Stimulated activated CD8-positive, alpha-beta memory T cell treated with anti-CD3 and anti-CD28 coated beads, Interleukin-4, amount 100 ng/mL, for 48 hours (primary cell): ENCODE results near the gene HSPA1L.
"Not testable (repeated sequence)": the region's sequence is repeated elsewhere in the genome, so short reads cannot be mapped to it uniquely, and the experiment has no call there.

Experiments used
- DNase-seq: peaks from one replicate; pipeline ENCODE4 v3.0.0-alpha.2; 2020

HSPA1L gene

DNA sequence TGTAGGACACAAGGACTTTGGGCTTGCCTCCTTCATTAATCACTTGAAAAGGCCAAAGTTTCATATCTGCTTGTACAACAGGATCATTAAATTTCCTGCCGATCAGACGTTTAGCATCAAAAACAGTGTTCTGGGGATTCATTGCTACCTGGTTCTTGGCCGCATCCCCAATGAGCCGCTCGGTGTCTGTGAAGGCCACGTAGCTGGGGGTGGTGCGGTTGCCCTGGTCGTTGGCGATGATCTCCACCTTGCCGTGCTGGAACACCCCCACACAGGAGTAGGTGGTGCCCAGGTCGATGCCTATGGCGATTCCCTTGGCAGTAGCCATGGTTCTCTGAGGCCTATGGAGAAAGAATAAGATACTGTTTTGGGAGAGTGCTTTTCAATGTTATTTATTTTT lies 3.4 kb downstream of the HSPA1L start:
- DNase-seq = no peak

DNA sequence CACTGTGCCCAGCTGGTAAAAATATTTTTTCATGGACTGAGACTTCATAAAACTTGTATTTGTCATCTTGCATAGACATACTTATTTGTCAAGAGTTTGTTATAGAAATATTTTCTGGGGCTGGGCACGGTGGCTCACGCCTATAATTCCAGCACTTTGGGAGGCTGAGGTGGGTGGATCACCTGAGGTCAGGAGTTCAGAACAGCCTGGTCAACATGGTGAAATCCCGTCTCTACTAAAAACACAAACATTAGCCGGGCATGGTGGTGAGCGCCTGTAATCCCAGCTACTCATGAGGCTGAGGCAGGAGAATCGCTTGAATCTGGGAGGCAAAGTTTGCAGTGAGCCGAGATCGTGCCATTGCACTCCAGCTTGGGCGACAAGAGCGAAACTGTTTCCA lies 6.5 kb downstream of the HSPA1L start:
- DNase-seq = not testable (repeated sequence)

DNA sequence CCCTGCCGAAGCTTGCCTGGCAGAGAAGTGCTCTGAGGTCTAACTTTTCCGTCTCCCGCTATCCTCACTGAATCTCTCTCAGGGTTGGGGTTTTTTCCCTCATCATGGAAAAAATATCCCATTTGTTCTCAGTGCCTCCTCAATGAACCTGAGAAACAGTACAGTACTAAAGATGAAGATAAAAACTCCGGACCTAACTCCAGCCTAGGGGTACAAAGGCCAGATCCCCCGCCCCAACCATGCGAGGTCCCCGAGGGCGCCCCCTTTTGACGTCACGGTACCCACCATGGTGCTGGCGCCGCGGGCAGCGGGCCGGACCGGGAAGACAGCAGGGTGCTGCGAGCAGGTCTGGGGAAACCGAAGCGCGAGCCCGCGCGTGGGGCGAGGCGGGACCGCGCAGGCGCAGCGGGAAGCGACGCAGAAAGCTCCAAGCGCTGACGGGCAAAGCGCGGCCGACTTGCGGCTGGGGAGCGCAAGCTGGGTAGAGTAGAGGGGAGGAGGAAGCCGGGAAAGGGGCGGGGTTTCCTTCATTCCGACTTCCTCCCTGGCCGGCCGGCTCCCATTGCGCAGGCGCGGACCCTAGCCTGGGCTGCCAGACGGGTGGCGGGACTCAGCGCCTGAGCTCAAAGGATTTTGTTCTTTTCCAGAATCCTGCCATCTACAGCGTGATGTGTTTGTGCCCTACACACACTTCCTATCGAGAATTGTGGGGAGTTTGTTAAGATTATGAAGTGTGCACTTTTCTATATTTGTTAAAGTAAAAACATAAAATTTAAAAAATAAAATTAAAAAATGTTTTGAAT lies 8.4 kb downstream of the HSPA1L start, which contains the start of gene LSM2:
LSM2 (minus strand) TSS at position 497 of the 803 bp plus-strand sequence; CDS start at position 288, 209 bp downstream.
- DNase-seq = peak; percentile 97

DNA sequence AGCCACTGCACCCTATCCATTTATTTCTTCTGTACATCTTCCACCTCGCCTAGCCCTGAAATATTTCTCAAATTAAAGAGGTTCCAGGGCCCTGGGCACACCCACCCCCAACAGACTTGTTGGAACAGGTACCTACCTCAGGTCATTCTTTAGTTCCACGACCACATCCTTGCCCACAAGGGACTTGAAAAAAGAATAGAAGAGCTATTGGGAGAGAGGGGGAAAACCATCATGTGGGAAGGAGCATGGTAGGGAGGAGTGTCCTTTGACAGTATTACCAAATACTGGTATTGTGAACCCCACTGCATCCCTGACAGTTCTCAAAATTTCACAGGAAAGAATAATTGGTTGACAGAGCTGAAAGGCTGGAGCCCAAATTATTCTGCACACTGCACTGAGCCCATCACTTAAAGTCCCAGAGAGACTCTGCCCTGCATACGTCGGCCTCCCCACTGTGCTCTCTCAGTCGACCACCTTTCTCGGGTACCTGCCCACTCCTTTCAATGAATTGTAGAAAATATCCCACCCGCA lies 9.1 kb downstream of the HSPA1L start:
- DNase-seq = peak; percentile 45

DNA sequence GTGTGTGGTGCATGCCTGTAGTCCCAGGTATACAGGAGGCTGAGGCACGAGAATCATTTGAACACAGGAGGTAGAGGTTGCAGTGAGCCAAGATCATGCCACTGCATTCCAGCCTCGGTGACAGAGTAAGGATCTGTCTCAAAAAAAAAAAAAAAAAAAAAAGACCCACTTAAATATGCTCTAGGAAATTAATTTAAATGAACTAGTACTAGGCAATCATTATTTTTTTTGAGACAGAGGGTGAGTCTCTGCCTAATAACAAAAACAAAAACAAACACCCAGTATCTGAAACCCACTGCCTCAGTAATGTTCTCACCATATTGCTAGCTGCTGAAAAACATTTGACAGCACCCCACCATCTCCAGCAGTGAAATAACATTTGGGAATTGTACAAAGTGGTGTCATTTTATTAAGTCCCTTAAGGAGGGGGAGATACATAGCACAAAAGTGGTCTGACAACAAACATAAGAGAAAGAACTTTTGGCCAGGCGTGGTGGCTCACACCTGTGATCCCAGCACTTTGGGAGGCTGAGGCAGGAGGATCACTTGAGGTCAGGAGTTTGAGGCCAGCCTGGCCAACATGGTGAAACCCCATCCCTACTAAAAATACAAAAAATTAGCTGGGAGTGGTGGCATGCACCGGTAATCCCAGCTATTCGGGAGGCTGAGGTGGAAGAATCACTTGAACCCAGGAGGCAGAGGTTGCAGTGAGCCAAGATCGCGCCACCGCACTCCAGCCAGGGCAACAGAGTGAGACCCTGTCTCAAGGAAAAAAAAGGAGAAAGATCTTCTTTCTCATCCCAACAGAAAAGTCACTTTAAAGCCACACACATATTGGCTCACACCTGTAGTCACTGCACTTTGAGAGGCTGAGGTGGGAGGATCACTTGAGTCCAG lies 13.8 kb downstream of the HSPA1L start:
- DNase-seq = not testable (repeated sequence)

DNA sequence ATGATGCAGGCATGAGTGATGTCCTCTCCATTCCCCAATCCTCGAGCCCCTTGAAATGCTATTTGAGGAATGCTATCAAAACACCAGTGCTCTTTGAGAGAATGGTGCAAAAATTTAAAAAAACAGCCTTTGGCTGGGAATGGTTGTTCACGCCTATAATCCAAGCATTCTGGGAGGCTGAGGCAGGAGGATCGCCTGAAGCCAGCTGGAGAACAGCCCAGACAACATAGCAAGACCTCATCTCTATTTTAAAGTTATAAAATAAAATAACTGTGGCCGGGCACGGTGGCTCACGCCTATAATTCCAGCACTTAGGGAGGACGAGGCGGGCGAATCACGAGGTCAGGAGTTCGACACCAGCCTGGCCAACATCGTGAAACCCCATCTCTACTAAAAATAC lies 15.3 kb downstream of the HSPA1L start:
- no peak for DNase-seq

DNA sequence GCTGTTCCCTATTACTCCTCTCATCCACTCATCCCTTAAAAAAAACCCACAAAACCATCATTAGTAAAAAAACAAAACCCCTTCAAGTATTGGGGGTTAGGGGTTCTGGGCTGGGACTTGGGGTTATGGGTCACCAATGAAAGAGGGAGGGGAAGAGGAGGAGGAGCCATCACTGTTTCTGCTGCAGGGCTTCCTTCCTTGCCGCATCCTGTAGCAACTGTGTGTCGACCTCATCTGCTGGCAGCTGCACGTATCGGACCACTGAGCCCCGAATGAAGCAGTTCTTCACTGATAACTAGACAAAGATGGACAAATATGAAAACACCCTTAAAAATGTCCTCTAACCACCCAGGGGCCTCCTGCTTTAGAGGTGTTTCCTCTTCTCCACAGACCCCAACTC lies 17.5 kb downstream of the HSPA1L start:
- DNase-seq = no peak

DNA sequence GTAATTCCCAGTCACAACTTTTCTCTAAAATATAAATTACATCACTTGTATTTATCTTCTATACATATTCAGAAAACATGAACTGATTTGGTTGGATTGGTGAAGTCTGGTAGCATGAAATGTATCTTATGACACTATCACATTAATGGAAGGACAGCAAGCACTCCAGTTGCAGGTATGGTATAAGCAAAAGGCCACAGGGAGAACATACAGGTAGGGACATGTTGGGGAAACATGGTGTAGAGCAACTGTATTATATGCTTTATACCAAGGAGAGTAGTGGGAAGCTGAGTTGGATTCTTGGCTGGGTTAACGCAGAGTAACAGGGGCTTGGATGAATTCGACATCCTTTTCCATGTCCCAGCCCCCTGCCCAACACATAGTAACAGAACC lies 18.1 kb downstream of the HSPA1L start:
- no peak for DNase-seq

DNA sequence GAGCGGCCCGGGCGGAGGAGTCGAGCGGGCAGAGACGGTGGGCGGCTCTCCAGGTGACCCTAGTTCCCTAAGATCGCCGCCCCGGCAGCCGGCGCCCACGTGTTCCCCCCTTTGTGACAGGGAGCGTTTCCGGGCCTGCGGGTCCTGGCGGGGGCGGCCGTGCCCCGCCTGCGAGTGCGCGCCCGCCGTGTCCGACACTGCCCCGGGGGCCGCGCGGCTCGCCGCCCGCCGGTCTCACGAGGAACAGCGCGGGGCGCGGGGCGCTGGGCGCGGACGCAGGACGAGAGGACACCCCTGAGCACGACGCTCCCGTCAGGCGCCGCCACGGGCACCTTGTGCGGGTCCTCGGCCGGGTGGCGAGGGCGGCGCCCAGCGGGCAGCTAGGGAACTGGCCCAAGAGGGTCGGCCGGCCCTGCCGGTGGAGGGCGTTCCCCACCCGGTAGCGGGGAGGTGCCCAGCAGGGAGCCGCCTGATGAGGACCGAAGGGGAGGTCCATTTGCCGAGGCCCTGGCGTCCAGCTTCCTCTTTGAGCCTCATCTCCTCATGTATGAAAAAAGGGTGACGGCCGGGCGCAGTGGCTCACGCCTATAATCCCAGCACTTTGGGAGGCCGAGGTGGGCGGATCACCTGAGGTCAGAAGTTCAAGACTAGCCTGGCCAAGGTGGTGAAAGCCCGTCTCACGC lies 19.3 kb downstream of the HSPA1L start, which contains the start of gene VARS1:
VARS1 (minus strand) TSS at position 137 of the 683 bp plus-strand sequence. CDS start 535 bp downstream, outside the sequence.
- DNase-seq = peak; percentile 90

DNA sequence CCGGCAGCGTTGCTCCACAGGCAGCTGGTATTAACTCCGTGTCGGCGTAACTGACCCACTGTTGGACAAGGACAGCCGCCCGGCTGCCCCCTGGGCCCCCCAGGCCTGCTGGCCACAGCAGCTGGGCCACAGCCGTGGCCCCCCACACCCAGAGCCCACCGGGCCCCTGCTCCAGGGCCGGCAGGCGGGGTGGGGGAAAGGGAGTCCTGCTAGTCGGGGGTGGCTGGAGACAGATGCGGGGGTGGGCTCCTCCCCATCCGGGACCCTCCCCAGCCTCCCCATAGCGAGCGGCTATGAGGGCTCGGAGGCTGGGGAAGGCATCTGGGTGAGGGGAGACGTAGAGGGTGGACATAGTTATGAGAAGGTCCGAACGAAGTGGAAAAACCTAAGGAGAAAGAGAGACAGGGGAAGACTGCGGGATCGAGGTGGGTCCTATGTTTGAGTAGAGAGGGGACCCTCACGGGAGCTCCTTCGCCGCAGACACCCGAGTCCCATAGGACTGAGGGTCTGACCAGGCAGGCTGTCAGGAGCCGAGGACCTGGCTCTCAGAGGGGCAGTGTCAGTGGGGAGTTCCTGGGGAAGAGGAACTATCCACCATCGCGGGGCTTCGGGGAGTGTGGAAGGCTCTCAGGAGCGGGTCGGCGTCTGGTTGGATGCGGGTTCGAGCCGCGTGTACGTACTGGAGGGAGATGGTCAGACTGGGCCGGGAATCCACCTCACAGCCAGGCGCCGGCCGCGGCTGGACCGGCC lies 20.0 kb downstream of the HSPA1L start:
- DNase-seq = no peak

DNA sequence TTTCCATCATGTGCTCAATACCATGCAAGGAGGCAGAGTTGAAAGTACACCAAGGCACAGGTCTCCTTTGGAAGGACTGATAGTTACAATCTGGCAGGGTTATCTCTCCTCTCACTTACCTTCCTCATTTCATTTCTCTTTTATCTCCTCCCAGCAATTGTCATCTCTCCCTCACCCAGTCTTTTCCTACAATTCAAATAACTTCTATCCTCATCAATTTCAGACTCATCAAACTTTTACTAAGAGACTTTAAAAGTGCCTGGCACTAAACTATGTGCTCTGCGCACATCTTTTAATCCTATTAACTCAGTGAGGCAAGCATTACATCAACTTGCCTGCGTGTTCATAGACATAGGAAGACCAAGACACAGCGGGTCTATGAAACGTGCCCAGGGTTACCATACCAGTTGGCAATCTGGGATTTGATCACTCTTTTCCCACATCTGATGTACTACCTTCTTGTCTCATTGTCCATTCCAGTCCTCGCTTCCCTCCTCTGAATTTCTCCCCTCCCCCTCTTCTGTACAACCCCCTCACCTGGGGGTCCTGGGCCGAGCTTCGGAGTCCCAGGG lies 20.7 kb downstream of the HSPA1L start:
- DNase-seq = no peak

DNA sequence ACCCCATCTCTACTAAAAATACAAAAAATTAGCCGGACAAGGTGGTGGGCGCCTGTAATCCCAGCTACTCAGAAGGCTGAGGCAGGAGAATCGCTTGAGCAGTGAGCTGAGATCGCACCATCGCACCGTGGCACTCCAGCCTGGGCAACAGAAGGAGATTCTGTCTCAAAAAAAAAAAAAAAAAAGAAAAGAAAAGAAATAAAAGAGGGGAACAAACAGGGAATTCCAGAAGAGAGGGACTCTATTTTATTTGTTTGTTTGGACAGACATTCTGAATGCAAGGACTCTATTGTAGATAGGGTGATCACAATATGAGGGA lies 21.2 kb downstream of the HSPA1L start:
- DNase-seq = not testable (repeated sequence)

DNA sequence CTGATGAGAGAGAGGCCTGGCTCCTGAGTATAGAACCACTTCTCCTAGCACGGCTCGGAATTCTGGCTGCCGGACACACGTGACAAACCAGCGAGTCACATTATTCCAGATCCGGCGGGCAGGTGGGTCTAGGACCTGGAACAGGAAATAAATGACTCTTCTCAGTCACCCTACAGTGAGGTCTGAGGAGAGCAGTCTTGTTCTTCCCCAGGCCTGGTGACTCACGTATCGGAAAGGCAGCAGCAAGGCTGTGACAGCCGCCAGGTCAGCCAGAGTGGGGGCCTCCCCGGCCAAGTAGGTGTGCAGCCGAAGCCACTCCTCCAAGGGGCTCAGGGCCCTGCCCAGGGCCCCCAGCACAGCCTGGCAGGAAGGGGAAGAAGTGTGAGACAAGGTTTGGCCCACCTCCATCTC lies 22.3 kb downstream of the HSPA1L start:
- DNase-seq = no peak

DNA sequence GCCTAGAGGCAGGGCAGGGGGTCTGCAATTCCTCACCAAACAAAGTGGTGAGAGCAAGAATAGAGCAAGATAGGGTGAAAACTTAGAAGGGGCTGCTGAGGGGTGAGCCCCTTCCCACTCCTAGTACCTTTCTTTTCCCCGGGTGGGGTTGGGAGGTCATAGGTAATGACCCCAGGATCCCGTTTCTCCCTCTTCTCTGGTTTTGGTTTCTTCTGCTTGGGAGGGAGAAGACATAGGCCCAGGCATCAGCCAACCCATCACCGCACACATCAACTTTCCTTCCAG lies 23.1 kb downstream of the HSPA1L start:
- DNase-seq = no peak

DNA sequence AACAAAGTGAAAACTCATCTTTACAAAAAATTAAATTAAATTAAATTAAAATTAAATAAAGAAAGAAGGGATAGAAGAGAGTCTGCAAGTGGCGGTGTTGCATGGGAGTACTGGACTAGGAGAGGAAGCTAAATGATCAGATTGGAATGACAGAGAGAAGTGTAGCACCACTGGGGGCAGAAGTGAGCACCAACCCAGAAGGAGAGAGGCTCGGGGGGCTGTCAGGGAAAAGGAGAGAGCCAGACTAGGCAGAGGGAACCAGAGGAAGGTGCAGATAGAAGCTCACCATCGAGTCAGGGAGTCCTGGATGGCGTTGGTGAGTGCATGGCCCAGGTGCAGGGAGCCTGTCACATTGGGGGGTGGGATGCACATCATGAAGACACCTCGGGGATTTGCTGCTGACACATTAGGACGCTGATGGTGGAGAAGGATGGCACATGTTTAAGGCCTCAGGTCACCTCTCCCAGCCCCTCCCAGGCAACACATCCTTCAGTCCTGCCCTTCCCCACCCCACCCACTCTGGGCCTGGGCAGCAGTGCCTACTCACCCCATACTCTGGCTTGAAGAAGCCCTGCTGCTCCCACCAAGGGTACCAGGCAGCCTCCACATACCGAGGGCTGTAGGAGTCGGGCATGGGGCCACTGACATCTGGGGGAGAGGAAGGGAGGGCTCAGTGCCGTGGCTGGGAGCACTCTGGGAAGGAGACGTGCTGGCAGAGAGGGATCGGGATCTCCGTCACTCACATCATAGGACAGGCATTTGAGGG lies 23.6 kb downstream of the HSPA1L start:
- peak; percentile 72 for DNase-seq

DNA sequence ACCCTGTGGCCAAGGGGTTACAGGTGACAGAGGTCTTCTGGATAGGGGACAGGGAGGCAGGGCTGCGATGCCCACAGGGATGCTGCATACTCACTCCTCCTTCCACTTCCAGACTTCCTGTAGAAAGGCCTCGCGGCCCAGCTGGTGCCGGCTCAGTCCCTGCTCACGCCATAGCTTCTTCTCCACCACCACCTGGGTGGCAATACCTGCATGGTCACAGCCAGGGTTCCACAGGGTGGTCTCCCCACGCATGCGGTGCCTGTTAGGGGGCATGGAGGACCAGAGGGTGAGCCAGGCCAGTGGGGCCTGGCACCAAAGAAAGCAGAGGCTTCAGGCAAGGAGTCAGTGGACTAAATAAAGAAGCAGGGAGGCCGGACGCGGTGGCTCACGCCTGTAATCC lies 29.6 kb downstream of the HSPA1L start:
- DNase-seq = no peak

DNA sequence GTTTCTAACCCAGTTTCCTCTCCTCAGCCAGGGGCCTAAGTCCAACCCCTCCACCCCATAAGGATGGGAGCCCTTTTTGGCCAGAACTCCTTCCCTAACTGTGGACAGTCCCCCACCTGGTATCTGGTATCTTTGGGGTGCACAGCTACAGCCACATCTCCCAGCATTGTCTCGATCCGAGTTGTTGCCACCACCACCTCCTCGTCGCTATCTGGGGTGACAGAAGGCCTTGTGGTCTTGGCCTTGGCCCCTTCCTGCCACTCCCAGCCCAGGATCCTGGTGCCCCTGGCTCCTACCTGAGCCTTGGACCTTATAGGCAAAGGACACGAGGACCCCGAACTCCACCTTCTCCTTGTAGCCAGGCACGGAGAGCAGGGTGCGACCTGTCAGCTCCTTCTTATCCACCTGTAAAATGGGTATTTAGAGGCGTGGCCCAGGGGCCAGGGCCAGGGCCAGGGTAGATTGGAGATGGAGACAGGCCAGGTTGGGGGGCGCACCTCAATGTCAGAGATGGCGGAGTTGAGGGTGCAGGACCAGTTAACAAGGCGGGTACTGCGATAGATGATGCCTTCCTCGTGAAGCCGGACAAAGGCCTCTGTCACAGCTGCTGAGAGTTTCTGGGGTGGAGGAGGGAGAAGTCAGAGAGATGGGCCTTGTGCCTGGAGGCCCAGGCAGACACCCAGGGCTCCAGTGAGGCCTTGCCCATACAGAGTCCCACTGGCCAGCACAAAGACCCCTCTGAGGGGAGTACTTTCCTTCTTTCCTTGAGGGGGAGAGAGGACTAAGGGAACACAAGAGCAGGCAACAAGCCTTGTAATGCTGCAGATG lies 30.8 kb downstream of the HSPA1L start:
- no peak for DNase-seq

DNA sequence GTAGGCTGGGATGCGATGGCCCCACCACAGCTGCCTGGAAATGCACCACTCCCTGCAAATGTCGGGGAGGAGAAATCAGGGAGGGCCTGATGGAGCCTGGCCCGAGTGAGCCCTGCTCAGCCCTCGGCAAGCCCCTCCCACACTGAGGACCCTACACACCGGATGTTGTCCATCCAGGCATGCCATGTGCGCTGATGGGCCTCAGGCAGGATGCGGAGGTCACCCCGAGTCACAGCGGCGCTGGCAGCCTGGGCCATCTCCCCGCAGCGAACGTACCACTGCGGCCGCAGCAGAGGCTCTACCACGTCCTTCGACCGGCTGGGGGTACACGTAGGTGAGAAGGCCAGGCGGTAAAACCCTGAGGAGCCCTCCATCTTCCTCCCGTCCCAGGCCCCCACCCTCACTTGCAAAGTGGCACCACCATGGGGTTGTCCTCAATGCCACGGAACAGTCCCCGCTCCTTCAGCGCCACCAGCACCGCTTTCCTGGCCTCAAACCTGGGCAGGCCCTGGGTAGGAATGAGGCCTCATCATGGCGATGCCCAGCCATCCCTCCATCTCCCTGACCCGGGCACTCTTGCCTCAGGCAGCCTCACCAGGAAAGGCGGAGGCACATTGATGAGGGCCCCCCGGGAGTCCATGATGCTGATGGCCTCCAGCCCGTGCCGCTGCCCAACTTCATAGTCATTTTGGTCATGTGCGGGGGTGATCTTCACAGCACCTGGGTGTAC lies 32.8 kb downstream of the HSPA1L start:
- no peak for DNase-seq

DNA sequence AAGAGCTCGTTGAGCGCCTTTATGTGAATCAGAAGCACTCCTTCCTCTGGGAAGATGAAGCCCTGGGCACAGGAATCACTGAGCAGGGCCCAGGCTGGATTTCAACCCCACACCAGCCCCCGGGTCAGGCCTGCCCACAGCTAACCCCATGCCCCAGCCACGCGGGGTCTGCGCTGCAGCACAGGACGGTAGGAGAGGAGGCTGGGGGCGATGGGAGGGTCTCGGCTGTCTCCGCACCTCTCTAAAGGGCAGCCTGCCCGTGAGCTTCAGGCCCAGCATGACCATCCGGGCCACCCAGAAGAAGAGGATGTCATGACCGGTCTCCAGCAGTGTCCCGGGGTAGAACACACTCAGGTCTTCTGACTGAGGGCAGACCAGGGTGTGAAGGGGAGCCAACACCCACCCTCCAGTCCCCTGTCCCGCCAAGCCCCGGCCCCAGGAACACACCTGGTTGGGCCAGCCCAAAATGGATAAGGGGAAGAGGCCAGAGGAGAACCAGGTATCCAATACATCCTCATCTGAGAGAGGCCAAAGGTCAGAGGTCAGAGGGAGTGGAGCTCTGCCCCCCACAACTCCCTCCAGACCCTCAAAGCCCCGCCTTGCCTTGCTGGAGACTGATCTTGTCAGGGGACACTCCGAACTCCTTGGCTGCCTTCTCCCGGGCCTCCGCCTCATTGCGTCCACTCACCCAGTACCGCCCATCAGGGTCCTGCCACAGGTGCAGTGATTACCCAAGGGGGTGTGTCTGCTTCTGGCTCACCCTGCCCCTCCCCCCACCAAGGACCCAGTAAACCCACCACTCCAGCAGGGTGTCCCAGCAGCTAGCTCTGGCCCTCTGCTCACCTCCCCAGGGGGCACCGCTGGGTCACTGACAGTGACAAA lies 33.6 kb downstream of the HSPA1L start:
- no peak for DNase-seq
